COLO829 (cell line): ENCODE data around the gene MAN1C1.
A peak's percentile ranks its signal among the peaks of the same experiment; 100 is the strongest.

Experiments
- DNase-seq: peaks from one replicate; pipeline ENCODE4 v3.0.0; 2012; ENCODE audit warnings: low spot score

MAN1C1 gene

DNA sequence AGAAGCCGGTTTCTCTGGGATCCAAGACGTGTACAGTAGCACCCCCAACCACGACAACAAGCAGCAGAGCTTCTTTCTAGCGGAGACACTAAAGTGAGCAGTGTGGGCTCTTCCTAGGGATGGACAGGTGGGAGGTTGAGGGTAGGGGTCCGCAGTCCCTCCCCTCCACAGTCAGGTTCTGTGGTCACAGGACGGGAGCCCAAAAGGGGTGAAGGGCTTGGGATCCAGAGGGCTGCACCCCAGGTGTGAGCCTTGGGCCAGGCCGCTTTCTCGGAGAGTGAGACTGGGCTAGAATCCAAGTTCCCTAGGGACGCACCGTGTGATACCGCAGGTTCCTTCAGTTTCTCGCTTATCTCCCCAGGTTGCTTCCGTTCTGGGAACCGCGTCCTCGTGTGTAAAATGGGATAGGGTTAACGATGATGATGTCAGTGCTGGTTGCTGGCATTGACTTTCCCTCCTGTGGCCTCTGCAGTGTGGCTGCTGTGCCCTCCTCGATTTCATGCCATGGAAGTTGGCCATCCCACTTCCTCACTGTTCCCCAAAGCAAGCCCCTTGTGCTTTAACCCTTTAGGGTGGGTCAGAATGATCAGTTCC lies 166.1 kb downstream of the MAN1C1 start:
- DNase-seq, result no peak

DNA sequence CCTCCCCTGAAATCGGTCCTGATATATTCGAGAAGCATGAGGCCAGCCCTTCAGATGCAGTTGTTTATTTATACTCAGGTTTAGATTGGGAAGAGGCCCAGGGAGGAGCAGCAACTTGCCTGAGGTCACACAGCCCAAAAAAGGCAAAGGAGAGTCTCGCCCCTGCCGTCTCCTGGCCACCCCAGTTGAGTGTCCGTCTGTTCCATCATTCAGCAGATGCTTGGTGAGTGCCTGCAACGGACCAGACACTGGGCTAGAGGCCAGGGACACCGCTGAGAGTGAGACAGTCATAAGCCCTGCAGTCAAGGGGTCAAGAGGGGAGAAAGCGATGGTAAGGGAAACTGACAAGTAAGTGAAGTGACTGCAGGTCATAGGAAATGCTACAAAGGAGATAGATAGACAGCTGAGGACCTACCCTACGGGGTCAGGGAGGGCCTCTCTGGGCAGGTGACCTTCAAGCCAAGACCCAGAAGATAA lies 168.0 kb downstream of the MAN1C1 start:
- DNase-seq, result no peak

DNA sequence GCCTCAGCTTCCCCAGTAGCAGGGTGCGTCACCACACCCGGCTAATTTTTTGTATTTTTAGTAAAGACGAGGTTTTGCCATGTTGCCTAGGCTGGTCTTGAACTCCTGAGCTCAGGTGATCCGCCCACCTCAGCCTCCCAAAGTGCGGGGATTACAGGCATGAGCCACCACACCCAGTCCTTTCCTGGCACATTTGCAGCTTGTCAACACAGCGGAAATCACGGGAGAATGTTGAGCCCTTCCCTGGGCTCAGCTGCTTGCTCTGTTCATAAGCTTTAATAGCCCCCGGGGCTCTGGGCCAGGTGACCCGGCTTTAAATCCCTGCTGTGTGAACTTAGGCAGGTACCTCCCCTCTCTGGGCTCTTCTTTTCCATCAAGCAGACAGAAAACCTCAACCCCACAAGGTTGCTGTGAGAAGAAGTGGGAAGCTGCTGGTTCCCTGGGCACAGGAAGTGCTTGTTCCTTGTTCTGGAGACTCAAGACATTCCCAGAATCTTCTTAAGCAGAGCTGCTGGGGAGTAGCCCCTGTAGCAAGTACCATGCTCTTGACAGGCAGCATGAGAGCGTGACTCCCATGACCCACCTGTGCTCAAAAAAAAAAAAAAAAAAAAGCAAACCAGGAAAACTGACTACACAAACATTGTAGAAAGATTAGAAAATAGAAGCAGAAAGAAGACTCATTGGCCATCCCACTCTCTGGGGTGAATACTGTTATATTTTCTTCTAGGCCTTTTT lies 168.9 kb downstream of the MAN1C1 start:
- DNase-seq, result no peak

DNA sequence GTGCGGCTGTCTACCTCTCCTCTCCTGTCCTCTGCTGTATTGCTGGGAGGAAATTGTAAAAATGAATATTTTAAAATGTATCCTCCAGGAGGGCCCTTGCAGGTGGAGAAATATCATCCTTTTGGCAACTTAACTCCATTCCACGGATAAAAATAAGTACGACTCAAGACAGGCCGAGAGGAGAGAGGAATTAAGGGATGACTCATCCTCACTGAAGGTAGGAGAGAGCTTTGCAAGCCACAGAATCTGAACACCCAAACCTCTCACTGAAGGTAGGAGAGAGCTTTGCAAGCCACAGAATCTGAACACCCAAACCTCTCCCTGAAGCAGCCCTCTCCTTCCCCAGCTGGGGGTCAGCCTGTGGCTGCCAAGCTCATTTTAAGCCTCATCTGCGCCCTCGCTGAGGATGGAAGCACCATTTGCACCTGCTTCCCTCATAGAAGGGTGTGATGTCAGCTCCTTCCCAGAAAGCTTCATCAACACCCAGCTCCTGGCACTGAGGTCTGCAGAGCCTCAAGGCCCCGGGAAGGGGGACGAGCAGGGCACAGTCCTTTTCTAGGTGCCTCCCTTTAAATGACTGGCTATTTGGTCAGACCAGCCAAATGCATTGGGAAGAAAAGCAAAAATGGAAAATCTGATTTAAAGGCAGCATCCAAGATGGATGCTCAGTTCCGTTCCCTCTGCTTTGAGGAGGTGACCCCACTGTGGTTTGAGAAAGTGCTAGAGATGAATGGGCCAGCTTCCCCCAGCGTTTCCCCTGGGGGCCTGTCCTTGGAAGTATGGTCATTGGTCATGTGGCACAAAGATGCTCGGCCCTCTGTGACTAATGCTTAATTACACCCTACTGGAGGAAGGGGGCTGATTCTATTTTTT lies 170.5 kb downstream of the MAN1C1 start:
- no peak for DNase-seq

DNA sequence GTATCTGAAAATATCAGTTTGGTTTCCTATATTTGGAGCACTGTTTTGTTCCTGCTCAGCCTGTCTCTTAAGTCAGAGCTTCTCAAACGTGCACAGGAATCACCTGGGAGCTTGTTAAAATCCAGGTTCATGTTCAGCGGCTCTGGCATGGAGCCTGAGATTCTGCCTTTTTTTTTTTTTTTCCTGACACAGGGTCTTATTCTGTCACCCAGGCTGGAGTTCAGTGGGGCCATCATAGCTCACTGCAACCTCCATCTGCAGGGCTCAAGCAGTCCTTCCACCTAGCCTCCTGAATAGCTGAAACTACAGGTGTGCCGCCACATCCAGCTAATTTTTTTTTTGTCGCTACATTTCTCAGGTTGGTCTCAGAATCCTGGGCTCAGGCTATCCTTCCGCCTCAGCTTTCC lies 171.2 kb downstream of the MAN1C1 start:
- DNase-seq, result no peak

DNA sequence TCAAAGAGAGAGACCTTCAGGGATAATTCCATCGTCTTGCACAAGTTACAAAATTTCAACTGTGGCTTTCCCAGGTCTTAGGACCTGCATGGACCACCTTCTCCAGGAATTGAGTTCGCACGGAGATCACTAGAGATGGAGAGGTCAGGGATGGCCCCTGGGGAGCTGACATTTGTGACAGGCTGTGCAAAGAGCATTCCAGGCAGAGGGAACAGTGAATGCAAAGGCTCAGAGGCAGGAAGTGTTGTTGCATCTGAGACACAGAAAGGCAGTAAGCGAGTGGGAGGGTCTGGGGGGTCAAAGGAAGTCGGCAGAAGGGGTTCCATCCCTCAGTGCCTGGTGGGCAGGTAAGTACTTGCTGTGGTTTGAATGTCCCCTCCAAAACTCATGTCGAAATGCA lies 173.9 kb downstream of the MAN1C1 start:
- DNase-seq, result no peak

DNA sequence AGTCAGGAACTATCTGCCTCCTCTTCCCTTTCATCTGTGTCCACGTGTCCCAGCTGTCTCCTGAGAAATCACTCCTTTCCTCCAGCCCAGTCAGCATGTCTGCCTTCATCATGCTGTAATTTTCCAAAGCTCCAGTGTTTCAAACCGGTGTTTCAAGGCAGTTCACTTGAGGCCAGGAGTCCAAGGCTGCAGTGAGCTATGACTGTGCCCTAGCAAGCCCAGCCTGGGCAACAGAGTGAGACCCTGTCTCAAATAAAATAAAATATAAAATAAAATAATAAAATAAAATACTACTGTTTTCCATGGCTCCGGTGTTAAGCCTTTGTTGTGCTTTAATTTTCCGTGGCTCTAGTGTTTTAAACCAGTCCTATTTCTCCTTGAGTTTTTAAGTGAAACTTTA lies 175.5 kb downstream of the MAN1C1 start:
- no peak for DNase-seq

DNA sequence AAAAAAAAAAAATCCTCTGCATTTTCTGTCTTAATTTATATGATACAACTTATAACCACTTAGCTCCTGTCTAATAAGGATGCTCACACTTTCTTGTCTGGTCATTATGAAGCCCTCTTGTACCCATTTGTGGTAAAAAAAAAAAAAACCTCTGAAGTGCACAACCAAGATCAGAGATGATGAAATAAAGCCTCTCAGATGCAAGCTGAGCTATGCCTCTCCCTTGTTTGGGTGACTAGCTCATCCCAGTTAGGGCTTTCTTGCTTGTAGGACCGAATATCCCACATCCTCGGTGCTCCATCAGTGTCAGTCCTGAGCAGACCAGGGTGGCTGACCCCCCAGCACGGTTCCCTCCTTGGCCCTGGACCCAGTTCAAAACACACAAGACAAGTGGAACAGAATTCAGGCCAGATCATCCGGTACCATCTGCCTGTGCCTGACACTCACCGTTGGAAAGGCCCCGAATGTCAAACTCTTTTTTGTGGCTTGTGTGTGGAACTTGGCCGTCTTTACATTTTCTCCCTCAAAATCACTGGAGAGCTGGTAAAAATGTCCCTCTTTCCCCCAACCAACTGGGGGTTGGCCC lies 177.1 kb downstream of the MAN1C1 start:
- no peak for DNase-seq

DNA sequence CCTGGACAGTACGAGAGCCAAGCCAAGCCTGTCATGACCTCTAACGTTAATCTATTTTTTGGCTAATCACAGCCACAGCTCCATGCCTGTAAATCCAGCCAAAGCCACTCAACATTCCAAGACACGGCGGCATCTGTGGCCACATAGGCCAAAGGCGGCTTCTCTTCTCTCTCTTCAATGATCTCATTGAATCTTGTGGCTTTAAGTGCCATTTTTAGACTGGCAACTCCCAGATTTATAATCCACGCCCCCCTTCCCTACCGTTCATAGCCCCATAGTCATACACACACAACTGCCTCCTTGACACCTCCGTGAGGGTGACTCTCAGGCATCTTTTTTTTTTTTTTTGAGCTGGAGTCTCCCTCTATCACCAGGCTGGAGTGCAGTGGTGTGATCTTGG lies 177.7 kb downstream of the MAN1C1 start:
- DNase-seq, result no peak

DNA sequence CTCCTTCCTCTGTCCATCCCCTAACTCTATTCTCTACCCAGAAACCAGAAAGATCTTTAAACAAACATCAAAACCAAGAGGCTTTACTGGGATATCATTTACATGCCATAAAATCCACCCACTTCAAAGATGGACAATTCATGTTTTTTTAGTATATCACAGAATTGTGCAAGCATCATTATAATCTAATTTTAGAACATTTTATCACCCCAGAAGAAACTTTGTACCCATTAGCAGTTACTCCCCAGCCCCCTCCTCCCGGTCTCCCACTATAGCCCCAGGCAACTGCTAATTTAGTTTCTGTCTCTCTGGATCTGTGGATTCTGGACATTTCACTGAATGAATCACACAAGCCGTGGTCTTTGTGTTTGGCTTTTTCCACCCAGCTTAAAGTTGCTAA lies 178.6 kb downstream of the MAN1C1 start:
- no peak for DNase-seq

DNA sequence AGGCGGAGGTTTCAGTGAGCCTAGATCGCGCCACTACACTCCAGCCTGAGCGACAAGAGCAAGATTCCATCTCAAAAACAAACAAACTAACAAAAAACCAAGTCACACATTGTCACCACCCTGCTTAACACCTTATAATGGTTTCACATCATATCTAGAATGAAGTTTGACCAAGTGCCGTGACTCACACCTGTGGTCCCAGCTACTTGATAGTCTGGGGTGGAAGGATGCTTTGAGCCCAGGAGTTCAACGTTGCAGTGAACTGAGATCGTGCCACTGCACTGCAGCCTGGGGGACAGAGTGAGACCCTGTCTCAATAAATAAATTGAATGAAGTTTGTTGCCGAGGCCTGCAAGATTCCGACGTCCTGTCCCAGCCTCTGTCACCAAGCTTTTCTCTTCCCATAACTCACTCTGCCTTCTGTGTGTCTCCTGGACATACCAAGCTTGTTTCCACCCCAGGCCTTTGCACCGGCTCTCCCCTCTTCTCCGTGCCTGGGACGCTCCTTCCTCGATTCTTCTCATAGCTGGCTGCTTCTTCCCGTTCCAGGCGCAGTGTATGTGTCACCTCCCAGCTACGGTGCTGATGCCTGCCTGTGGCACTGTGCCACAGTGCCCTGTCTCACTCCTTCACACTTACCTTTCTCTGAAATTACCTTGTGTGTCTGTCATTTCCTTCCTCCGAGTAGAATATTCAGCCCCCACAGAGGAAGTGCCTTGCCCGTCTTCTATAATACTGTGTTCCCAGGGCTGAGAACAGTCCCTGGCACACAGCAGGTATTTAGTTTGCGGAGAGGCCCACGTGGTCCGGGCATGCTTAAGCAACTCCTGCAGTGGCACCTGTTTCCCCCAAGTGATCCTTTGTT lies 179.6 kb downstream of the MAN1C1 start:
- no peak for DNase-seq

DNA sequence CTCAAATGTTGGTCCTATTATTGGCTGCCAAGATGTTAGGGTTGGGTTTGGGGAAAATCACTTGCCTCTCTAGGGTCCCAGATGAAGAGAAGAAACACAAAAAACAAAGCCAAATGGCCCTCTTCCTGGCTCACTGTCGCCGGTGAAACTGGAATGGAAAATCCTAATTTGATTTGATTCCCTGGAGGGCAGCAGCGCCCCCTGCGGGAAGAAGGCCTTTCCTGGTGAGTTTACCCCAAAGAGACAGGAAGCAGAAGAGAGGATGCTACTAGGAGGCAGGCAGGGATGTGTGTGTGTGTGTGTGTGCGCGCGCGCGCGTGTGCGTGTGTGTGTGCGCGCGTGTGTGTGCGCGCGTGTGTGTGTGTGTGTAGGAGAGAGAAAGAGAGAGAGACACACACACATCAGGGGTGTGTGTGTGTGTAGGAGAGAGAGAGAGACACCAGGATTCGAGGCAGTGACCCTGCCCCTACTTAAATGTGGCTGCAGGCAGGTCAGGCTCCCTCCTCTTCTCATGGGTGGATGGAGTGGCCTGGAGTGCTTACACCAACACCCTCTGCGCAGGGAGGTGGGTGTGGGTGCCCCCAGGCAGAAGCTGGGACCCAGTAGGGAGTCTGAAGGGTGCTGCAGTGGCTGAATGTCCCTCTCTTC lies 180.3 kb downstream of the MAN1C1 start:
- peak; percentile 63 for DNase-seq

DNA sequence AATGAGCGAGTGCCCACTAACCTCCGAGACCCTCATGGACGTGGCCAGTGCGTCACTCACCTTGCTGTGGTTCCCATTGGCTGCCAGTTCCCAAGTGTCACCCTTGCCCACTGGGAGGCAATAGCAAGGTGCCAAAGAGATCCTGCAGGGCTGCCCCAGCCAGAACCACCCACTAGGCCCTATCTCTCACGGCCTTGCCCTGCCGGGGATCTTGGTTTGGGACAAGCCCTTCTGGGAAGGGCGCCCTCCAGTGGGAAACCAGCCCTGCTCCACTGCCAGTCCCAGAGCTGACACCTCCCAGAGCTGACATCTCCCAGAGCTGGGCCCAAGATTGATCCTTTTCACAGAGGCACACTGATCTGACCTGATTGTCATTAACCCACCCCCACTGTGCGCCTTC lies 181.3 kb downstream of the MAN1C1 start:
- no peak for DNase-seq

DNA sequence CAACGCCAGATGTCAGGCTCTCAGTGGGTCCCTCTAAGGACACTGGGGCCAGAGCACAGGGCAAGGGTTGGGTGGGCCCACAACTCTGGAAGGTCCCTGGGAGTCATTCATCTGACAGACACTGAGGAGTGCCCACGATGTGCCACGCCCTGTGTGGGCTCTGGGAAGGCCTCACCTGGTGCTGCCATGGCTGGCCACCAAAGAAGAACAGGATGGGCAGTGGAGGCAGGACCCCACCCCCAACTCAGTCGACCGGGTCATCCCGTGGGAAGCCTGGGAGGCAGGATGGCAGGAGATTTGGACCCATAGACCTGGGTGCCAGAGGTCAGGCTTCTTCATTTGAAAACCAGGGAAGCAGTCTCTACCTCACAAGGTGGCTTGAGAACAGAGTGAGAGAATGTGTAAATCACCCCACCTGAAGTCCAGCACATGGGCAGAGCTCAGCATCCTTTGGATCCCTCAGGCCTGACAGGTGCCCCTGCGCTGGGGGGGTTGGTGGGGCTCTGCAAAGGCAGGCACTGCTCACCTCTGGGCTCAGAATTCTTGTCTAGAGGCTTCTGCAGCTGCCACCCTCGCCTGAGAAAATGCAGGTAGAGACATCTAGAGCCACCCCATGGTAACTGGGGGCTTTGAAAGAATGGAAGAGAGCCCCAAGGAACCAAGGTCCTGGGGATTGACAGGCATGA lies 182.2 kb downstream of the MAN1C1 start:
- no peak for DNase-seq

DNA sequence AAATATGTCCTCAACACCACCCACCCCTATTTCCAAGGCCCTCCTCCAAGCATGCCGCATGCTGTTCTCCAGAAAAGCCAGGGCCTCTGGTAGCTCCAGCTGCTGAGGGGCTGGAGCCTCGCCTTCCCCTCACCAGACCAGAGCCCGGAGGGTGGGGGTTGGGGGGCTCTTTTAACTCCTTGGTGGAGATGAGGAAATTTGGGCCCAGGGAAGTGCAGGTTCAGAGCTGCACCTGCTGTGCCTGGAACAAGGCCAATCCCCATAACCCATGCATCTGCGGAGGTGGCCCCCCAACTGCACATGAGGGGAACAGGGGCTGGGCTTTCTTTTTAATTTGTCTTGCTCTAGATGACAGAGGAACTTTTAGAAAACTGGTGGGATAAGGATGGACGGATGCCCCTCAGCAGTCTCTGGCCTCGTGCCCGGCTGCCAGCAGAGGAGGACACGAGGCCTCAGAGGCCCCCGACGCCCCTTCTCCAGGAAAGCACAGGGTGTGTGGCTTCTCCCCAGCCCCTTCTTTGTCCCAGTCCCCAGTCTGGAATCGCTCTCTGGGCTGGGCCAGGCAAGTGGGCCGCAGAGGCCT lies 182.9 kb downstream of the MAN1C1 start:
- no peak for DNase-seq

DNA sequence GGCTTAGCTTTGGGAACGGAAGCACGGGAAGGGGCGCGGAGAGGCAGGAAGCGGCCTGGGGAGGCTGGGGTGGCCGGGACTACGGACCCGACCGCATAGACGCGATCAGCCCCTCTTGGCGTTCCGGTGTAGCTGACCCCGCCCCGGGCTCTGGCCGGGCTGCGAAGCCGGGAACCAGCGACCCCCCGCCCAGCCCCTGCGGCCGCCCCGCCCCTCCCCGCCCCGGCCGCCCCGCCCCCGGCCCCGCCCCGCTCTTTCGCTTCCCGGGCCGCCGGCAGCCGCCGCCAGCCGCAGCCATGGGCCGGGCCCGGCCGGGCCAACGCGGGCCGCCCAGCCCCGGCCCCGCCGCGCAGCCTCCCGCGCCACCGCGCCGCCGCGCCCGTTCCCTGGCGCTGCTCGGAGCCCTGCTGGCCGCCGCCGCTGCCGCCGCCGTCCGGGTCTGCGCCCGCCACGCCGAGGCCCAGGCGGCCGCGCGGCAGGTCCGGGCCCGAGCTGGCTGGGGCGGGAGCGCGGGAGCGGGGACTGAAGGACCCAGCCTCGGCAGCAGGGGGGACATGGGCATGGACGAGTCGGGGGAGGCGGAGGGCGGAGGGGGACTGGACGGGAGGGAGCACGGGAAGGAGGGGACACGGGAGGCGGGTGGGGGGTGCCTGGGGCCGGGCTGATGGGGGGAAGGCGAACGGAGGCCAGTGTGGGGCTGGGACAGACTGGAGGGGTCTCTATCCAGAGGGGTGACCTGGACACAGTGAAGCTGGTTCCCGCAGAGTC lies 183.5 kb downstream of the MAN1C1 start, which contains the start of gene SELENON:
SELENON (plus strand) TSS at position 259 of the 768 bp plus-strand sequence; CDS start at position 297, 38 bp downstream.
- DNase-seq, result no peak

DNA sequence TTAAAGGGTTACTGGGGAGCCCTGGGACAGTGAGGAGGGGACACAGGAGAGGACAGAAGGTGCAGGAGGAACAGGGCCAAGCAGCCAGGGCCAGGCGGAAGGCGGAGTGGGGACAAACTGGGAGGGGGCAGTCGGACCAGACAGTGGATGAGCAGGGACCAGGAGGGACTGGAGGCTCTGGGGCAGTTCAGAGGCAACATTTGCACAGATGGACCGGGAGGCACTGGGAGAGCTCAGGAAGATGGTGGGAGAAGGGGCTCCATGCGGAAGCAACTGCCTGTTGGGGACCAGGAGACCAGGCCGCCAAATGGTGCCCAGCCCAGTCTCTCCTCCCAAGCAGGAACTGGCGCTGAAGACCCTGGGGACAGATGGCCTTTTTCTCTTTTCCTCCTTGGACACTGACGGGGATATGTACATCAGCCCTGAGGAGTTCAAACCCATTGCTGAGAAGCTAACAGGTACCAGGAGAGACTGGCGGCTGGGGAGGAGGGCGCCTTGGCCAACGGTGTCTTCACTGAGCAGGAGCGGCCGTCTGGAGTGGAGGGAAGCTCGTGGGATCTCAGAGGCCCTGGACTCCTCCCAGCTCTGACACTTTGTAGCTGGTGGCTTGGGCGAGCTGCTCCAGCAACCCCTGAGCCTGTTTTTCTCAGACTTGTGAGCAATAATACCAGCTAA lies 184.2 kb downstream of the MAN1C1 start:
- no peak for DNase-seq

DNA sequence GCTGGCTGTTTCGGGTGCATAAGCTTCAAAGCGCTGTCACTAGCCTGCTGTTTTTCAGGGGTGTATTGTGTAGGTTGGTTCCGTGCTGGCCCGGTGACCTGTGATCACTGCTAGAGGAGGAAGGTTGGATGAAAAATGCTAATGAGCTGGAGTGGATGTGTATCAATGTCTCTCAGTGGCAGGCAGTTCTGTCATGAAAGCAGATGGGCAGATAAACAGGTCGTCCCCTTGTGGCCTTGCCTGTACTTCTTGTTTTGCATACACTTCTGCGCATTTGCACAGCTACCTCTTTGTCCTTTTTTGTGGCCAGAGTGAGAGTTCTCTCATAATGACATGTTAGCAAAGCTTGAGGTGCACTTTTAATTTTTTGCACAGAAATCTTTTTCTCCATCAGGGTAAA lies 186.3 kb downstream of the MAN1C1 start:
- no peak for DNase-seq

DNA sequence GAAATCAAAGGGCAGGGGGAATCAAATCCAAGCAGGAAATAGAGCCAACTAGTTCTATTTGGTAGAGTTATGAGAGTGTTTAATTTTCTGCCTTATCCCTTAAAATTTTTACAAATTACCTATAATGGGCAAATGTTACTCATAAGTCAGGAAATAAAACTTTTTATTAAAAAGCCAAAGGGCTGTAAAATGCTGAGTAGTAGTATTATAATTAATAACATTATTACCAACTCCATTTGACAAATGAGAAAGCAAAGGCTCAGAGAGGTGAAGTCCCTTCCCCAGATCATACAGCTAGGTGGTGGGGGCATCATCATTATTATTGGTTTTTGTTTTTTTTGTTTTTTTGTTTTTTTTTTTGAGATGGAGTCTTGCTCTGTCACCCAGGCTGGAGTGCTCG lies 186.8 kb downstream of the MAN1C1 start:
- no peak for DNase-seq
